HCT116 (cell line): Measurements from ENCODE around the gene AR. TPM values are rescaled to one million over a fixed set of nuclear protein-coding genes. Genes with fewer than 3 reads are reported as not detected.

ENCODE experiments used
- ATAC-seq: fragments of 200-7000 bp; cut with Tn5 transposase; 2 replicates; pipeline ENCODE4 v1.9.1; 2020; ENCODE audit warnings: mild to moderate bottlenecking, moderate library complexity
- BruUV-seq: library from RNA; stranded (reverse); fragments of 400-500 nt; replicated peaks from 2 replicates; lab custom pipeline; 2021; lab: Mats Ljungman, UMichigan
- CTCF ChIA-PET: fragments of 300-600 bp; sonication (Branson Sonifier 250); formaldehyde crosslinking; loops from one replicate; lab custom pipeline; 2021; ENCODE audit warnings: antibody characterized with exemption; lab: Charles Lee
- POLR2A ChIA-PET: fragments of 300-600, 350-600 bp; sonication (Branson Sonifier 250); formaldehyde crosslinking; loops from one replicate; lab custom pipeline; 2021; ENCODE audit warnings: antibody characterized with exemption; lab: Charles Lee
- RAD21 ChIA-PET, 2 experiments: fragments of 300-600 bp; sonication (Branson Sonifier 250); formaldehyde crosslinking; loops; one replicate each; lab custom pipeline; 2023; ENCODE audit warnings: low total read pairs in 2 of 2; ENCODE audit not compliant: uncharacterized antibody in 2 of 2, unreplicated experiment in 2 of 2, low non-redundant PET in 1 of 2; lab: Charles Lee
- DNase-seq: peaks from one replicate; pipeline ENCODE4 v3.0.0-alpha.2; 2010; ENCODE audit warnings: low read depth, low spot score
- H2AFZ ChIP-seq: fragments of 200-600 bp; shearing (Covaris generic), sonication (generic); 2 replicates; pipeline ENCODE4 v1.6.1; 2017; ENCODE audit warnings: low read depth, mixed run types, mixed read lengths, antibody characterized with exemption, low read length; ENCODE audit not compliant: poor library complexity, severe bottlenecking
- H3K27ac ChIP-seq: 2 replicates; pipeline ENCODE4 v1.5.1; 2012; ENCODE audit warnings: low read depth, low read length
- H3K27me3 ChIP-seq: fragments of 200-600 bp; sonication (generic); 2 replicates; pipeline ENCODE4 v1.6.1; 2016; ENCODE audit warnings: mixed run types, low read length, mixed read lengths; ENCODE audit not compliant: insufficient read depth
- H3K36me3 ChIP-seq, 2 experiments: fragments of 200-500 bp in 1 of 2; fragments of 200-600 bp in 1 of 2; sonication (Bioruptor generic) in 1 of 2; sonication (generic) in 1 of 2; 2 replicates each; pipeline versions ENCODE4 v1.5.1 to v1.6.1; 2014 to 2016; ENCODE audit warnings: low read length in 2 of 2, inconsistent platforms in 1 of 2, mixed read lengths in 1 of 2, mixed run types in 1 of 2; ENCODE audit not compliant: insufficient read depth in 2 of 2, control insufficient read depth in 1 of 2
- H3K4me1 ChIP-seq, 2 experiments: fragments of 200-600 bp in 1 of 2; sonication (generic) in 1 of 2; 2 replicates each; pipeline versions ENCODE4 v1.5.1 to v1.6.1; 2012 to 2017; ENCODE audit warnings: low read length in 2 of 2, inconsistent platforms in 1 of 2, mild to moderate bottlenecking in 1 of 2, mixed read lengths in 1 of 2, mixed run types in 1 of 2, moderate library complexity in 1 of 2; ENCODE audit not compliant: insufficient read depth in 2 of 2, control insufficient read depth in 1 of 2
- H3K4me2 ChIP-seq: fragments of 200-600 bp; sonication (generic); 2 replicates; pipeline ENCODE4 v1.6.1; 2017; ENCODE audit warnings: mixed run types, low read length, mixed read lengths
- H3K4me3 ChIP-seq, 2 experiments: fragments of 200-600 bp in 1 of 2; sonication (generic) in 1 of 2; replicated peaks in 1 of 2; 2 replicates each; pipeline ENCODE4 v1.5.1; 2011 to 2016; ENCODE audit warnings: low read length in 2 of 2, control low read depth in 1 of 2, low read depth in 1 of 2, mild to moderate bottlenecking in 1 of 2, mixed read lengths in 1 of 2, mixed run types in 1 of 2
- H3K79me2 ChIP-seq: fragments of 200-600 bp; sonication (generic); 2 replicates; pipeline ENCODE4 v1.6.1; 2017; ENCODE audit warnings: mild to moderate bottlenecking, mixed run types, low read length, moderate library complexity, mixed read lengths; ENCODE audit not compliant: insufficient read depth
- H3K9ac ChIP-seq: fragments of 200-600 bp; sonication (generic); 2 replicates; pipeline ENCODE4 v1.6.1; 2016; ENCODE audit warnings: low read length, mixed read lengths
- H3K9me2 ChIP-seq: fragments of 200-600 bp; sonication (generic), shearing (Covaris generic); 2 replicates; pipeline ENCODE4 v1.6.1; 2017; ENCODE audit warnings: mixed run types, mild to moderate bottlenecking, moderate library complexity; ENCODE audit not compliant: insufficient read depth
- H3K9me3 ChIP-seq, 2 experiments: fragments of 200-500 bp in 1 of 2; fragments of 200-600 bp in 1 of 2; sonication (Bioruptor generic) in 1 of 2; sonication (generic) in 1 of 2; 2 replicates each; pipeline ENCODE4 v1.6.1; 2014 to 2017; ENCODE audit warnings: low read length in 2 of 2, mixed read lengths in 2 of 2, inconsistent platforms in 1 of 2, low read depth in 1 of 2, mild to moderate bottlenecking in 1 of 2, mixed run types in 1 of 2, moderate library complexity in 1 of 2; ENCODE audit not compliant: control insufficient read depth in 1 of 2, insufficient read depth in 1 of 2
- H4K20me1 ChIP-seq: fragments of 200-600 bp; sonication (generic), shearing (Covaris generic); 2 replicates; pipeline ENCODE4 v1.6.1; 2017; ENCODE audit warnings: mixed run types, mild to moderate bottlenecking, moderate library complexity; ENCODE audit not compliant: insufficient read depth
- EZH2 ChIP-seq: fragments of 200-600 bp; sonication (generic); IDR thresholded peaks from 2 replicates; pipeline ENCODE4 v1.6.1; 2017; ENCODE audit warnings: antibody characterized with exemption, mixed run types
- EZH2phosphoT487 ChIP-seq: fragments of 200-600 bp; IDR thresholded peaks from 2 replicates; pipeline ENCODE4 v1.6.1; 2018; ENCODE audit warnings: antibody characterized with exemption, borderline replicate concordance
- JUND ChIP-seq: IDR thresholded peaks from 2 replicates; pipeline ENCODE4 v1.6.1; 2012
- RAD21 ChIP-seq: IDR thresholded peaks from 2 replicates; pipeline ENCODE4 v1.6.1; 2012; ENCODE audit warnings: low read depth, mild to moderate bottlenecking
- SP1 ChIP-seq: IDR thresholded peaks from 2 replicates; pipeline ENCODE4 v1.6.1; 2012; ENCODE audit warnings: low read depth
- YY1 ChIP-seq: IDR thresholded peaks from 2 replicates; pipeline ENCODE4 v1.6.1; 2011; ENCODE audit warnings: low read length, low read depth, moderate library complexity, mild to moderate bottlenecking; ENCODE audit not compliant: insufficient replicate concordance; ENCODE audit errors: extremely low read depth
- ZFX ChIP-seq: fragments of 450-650 bp; IDR thresholded peaks from 2 replicates; pipeline ENCODE4 v1.6.1; 2017
- ZNF274 ChIP-seq: fragments of 200-500 bp; sonication (Bioruptor generic); IDR thresholded peaks from 2 replicates; pipeline ENCODE4 v1.6.1; 2014; ENCODE audit warnings: mild to moderate bottlenecking, low read depth, low read length, inconsistent platforms
- intact Hi-C: fragments of 100-400 bp; cut with micrococcal nuclease; formaldehyde crosslinking; loops from 2 replicates; pipeline ENCODE4 v1.10.0; 2022
- total RNA-seq: library from RNA; stranded (reverse); gene quantifications from one replicate; pipeline ENCODE4 v1.2.1, GENCODE V29; 2021; ENCODE audit not compliant: unreplicated experiment
- TF ChIP-seq, protein P1 (sequence below): IDR thresholded peaks from 2 replicates; pipeline ENCODE4 v1.6.1; 2012
- TF ChIP-seq, protein P2 (sequence below): IDR thresholded peaks from 2 replicates; pipeline ENCODE4 v1.6.1; 2012; ENCODE audit warnings: low read depth

Gene AR
- total RNA-seq, 1 experiment from 2014 or later = 0.02 TPM

DNA sequence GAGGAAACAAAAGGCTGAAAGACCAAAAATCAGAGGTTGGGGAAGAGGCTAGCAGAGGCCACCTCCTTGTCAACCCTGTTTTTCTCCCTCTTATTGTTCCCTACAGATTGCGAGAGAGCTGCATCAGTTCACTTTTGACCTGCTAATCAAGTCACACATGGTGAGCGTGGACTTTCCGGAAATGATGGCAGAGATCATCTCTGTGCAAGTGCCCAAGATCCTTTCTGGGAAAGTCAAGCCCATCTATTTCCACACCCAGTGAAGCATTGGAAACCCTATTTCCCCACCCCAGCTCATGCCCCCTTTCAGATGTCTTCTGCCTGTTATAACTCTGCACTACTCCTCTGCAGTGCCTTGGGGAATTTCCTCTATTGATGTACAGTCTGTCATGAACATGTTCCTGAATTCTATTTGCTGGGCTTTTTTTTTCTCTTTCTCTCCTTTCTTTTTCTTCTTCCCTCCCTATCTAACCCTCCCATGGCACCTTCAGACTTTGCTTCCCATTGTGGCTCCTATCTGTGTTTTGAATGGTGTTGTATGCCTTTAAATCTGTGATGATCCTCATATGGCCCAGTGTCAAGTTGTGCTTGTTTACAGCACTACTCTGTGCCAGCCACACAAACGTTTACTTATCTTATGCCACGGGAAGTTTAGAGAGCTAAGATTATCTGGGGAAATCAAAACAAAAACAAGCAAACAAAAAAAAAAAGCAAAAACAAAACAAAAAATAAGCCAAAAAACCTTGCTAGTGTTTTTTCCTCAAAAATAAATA lies 179.9 kb downstream of the AR start (continued):
- TF ChIP-seq, protein P1, sequence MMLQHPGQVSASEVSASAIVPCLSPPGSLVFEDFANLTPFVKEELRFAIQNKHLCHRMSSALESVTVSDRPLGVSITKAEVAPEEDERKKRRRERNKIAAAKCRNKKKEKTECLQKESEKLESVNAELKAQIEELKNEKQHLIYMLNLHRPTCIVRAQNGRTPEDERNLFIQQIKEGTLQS = no peak
- TF ChIP-seq RAD21 = no peak
- TF ChIP-seq JUND = no peak
- no peak for TF ChIP-seq EZH2phosphoT487
- no peak for TF ChIP-seq ZNF274
- TF ChIP-seq EZH2 = no peak
- TF ChIP-seq, protein P2, sequence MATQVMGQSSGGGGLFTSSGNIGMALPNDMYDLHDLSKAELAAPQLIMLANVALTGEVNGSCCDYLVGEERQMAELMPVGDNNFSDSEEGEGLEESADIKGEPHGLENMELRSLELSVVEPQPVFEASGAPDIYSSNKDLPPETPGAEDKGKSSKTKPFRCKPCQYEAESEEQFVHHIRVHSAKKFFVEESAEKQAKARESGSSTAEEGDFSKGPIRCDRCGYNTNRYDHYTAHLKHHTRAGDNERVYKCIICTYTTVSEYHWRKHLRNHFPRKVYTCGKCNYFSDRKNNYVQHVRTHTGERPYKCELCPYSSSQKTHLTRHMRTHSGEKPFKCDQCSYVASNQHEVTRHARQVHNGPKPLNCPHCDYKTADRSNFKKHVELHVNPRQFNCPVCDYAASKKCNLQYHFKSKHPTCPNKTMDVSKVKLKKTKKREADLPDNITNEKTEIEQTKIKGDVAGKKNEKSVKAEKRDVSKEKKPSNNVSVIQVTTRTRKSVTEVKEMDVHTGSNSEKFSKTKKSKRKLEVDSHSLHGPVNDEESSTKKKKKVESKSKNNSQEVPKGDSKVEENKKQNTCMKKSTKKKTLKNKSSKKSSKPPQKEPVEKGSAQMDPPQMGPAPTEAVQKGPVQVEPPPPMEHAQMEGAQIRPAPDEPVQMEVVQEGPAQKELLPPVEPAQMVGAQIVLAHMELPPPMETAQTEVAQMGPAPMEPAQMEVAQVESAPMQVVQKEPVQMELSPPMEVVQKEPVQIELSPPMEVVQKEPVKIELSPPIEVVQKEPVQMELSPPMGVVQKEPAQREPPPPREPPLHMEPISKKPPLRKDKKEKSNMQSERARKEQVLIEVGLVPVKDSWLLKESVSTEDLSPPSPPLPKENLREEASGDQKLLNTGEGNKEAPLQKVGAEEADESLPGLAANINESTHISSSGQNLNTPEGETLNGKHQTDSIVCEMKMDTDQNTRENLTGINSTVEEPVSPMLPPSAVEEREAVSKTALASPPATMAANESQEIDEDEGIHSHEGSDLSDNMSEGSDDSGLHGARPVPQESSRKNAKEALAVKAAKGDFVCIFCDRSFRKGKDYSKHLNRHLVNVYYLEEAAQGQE = no peak
- TF ChIP-seq SP1 = no peak
- TF ChIP-seq ZFX = no peak
- TF ChIP-seq, all 23 proteins: peak for 0

DNA sequence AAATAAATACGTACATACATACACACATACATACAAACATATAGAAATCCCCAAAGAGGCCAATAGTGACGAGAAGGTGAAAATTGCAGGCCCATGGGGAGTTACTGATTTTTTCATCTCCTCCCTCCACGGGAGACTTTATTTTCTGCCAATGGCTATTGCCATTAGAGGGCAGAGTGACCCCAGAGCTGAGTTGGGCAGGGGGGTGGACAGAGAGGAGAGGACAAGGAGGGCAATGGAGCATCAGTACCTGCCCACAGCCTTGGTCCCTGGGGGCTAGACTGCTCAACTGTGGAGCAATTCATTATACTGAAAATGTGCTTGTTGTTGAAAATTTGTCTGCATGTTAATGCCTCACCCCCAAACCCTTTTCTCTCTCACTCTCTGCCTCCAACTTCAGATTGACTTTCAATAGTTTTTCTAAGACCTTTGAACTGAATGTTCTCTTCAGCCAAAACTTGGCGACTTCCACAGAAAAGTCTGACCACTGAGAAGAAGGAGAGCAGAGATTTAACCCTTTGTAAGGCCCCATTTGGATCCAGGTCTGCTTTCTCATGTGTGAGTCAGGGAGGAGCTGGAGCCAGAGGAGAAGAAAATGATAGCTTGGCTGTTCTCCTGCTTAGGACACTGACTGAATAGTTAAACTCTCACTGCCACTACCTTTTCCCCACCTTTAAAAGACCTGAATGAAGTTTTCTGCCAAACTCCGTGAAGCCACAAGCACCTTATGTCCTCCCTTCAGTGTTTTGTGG lies 180.7 kb downstream of the AR start:
- Histone ChIP-seq H3K4me1 (no peaks in the 10 kb centered on the region), H3K79me2 (no peaks in the 10 kb centered on the region), H3K4me3 (no peak overlapping the region), H3K27ac (no peak overlapping the region), H3K36me3 (no peaks in the 10 kb centered on the region), H3K4me2 (no peak overlapping the region), H3K9me2 (no peaks in the 10 kb centered on the region), H3K27me3 (no peaks in the 10 kb centered on the region), H4K20me1 (no peaks in the 10 kb centered on the region), H3K9ac (no peak overlapping the region), H3K9me3 (no peaks in the 10 kb centered on the region), H2AFZ (no peak overlapping the region)
- TF ChIP-seq YY1 = no peak
- DNase-seq (no peak), ATAC-seq (no peak)
- POLR2A ChIA-PET = no interaction called here
- RAD21 ChIA-PET = no interaction called here
- CTCF ChIA-PET = no interaction called here
- intact Hi-C loops = no loop called here
- BruUV-seq = no TSS peak
